HG02588 (cell line): Measurements from ENCODE around the gene ELOVL7.
"Not testable (repeated sequence)": the region's sequence is repeated elsewhere in the genome, so short reads cannot be mapped to it uniquely, and the experiment has no call there.

Source experiments
- ATAC-seq: cut with Tn5 transposase; IDR thresholded peaks from one replicate; pipeline ENCODE4 v1.9.1; 2021; ENCODE audit warnings: mild to moderate bottlenecking, moderate library complexity; ENCODE audit not compliant: unreplicated experiment

ELOVL7 gene

DNA sequence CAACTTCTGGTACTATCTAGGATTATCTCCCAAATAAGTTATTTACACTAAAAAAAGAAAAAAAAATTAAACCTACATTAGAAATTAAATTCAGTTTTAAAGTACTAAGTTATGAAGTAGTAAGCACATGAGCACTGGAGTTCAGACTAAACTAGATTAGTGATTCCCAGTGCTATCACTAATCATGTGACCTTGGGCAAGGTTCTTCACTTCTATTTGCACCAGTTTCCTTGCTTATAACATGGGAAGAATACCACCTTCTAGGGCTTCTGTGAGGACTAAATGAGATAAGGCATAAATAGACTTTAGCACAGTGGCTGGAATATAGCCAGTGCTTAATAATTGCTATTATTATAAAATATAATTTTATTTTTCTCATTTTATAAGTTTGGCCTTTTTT, 10.5 kb downstream of the ELOVL7 start:
- no peak for ATAC-seq

DNA sequence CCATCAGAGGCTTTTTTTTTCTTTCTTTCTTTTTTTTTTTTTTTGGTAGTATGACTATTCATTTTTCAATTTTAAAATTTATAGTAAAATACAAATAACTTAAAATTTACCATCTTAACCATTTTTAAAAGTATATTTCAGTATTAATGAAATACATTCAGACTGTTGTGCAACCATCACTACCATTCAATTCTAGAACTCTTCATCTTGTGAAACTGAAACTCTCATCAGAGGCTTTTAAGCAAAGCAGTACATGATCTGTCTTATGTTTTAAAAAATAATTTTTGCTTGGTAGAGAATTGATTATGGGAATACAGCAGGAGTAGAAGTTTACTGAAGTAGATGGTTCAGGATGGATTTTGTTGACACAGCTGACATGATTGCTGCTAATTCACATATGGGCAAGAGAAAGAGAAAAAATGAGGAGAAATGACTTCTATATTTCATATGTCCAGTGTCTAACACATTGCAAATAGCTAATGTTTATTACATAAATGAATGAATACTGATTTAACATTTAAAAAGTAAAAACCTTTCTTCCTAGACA, 13.4 kb downstream of the ELOVL7 start:
- ATAC-seq, result peak; percentile 40

DNA sequence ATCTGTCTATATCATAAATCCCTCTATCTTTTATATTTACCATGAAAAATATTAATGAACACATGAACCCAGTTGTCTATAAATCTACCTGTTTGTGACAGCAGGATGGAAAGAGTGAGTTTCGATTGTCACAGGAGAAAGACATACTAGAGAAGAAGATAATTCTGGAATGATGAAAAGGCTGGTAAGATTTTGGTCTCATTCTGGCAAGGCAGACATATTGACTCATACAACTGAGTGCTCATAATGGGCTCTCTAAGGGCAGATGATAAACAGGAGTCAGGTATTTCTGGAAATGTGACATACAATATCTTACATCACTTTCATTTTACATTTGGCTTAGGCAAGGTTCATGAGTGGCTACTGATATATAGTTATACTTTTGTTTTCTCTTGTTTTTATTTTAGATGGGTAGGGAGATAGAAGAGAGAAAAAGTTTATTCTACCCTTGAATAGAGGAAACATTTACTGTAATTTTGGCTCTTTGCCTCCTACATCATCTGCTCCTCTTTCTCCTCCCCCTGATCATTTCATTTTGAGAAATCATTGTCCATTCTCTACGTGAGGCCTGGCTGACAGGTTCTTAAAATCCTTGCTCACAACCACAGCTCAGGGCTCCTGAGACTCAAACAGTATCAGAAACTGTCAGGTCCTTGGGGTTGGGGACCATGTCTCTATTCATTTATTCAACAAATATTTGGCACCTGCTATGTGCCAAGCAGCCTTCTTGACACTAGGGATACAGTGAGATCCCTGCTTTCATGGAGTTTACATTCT, 14.4 kb downstream of the ELOVL7 start:
- no peak for ATAC-seq

DNA sequence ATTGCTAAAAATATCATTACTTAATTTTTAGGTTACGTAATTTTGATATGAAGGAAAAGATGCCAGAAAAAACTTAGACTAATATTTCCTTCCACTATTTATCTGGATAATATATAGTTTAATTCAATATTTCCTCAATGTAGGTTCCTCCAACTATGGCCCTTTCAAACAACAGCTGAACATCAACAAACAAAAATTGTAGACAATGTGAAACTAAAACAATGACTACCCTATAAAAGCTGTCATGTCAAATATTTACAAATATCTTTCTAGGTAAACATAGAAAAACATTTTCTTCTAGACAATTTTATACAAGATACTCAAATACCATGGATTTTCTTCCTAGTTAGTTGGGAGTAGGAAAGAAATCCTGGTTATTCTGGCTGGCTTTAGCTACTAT, 16.9 kb downstream of the ELOVL7 start:
- no peak for ATAC-seq

DNA sequence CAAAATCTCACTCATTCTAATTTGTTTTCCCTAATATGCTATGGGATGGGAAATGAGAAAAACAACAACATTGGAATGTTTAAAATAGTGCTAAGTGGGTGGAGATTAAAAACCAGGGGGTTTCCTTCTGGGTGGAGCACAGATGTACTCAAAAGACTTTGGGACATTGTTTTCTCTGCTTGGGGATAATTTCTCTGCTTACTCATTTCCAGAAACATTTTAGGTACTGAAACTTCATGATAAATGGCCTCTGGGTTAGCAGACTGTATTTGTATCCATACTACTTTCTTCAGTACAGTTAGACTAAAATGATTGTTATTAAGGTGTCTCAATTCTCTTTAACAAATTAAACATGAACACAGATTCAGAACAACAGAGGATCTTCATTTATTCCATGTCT, 17.4 kb downstream of the ELOVL7 start:
- ATAC-seq, result peak; percentile 83

DNA sequence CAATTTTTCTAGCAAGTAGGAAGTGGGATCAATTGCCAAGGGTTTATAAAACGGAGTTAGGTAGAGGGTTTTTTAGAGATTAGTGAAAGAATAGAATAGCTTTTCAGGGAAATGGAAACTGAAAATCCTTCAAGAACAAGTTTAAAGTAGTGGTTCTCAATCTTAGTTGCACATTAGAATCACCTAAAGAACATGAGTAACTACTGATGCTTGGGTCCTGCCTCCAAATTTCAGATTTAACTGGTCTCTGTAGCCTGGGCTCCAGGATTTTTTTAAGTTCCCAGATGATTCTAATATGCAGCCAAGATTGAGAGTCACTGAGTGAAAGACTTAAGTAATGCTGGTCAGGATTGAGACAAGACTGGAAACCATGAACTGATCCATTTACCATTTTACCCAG, 20.5 kb downstream of the ELOVL7 start:
- no peak for ATAC-seq

DNA sequence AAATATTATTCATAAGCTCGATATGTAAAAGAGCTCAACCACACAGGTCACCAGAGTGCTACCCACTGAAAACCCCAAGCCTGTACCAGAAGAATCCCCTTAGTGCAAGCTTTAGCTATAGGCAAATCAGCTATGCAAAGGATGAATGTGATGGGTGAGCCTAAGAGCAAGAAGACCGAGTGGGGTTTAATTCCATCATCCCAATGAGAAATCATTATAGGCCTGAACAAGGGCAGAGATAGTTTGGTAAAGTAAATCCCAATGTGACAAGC, 21.8 kb downstream of the ELOVL7 start:
- ATAC-seq, result peak; percentile 55

DNA sequence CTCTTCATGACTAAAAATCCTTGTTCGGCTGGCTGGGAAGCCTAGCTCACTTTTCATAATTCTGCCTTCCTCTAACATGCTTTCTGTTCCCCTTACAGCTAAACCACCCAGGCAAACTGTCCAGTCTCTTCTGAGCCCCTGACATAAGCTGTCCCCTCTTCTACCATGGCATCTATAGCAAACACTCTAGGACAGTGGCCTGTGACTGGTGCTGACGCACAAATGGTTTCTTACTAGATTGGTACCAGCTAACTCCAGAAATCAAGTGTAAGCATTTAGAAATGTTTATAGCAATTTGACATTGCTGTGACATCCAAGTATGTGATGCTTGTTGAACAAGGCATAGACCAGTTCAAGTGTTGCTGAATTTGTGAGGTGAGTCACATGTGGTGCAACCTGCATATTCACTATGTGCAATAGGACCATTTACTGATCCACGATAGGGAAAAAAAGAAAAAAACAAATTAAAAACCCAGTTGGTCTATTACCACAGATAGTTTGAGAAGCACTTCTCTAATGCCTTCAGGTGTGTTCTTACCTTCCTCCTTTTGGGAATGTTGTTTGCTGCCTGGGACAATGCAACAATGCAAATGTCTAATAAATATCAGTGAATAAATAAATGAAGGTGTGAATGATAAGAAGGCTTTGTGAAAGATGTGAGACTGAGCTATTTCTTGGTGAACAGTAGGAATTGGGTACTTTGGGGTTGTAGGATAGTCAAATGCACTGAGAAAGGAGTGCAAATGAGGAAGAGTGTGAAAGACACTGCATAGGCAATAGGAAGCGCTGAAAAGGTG, 22.4 kb downstream of the ELOVL7 start:
- ATAC-seq, result no peak

DNA sequence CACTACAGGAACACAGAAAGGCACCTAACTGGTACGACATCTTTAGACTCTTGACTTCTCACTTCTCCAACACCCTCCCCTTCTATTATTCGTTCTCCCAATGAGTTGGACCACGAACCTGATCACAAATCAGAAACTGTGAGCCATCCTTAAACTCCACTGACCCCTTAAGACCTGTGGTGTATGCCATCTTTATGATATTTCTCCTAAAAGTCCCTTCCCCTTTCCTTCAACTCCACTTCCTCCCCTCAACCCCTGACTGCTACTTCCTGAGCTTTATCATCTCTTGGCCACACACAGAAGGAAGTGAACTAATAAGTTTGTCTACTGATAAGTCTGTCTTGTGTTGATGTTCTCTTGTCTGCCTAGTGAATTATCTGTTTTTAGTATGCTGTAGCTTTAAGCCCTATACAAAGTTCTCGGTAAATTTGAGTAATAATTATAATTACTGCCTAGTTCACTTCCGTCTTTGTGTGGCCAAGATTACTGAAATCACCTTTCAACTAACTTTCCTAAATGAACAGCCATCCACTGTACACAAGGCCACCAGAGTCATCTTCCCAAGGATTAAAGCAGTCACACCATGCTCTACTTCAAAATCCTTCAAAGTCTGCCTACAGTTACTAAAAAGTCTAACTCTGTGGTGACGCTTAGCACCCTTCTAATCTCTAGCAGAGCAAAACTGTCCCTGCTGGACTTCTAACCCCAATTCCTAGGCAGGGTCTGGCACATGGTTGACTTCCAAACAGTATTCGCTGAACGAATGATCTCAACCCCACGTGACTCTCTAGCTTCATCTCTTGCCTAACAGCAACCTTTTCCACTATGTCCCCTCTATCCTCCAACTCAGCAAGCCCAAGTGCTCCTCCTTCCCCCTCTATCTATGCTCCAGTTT, 23.2 kb downstream of the ELOVL7 start:
- ATAC-seq, result no peak

DNA sequence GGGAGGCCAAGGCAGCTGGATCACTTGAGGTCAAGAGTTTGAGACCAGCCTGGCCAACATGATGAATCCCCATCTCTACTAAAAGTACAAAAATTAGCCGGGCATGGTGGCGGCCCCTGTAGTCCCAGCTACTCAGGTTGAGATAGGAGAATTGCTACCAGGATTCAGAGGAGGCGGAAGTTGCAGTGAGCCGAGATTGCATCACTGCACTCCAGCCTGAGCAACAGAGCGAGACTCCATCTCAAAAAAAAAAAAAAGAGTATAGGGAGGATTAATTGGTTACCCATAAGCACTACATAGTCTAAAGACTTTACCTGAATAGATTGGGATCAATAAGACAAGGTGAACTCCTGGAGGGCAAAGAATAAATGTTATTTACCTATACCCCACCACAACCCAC, 27.9 kb downstream of the ELOVL7 start:
- ATAC-seq, result not testable (repeated sequence)

DNA sequence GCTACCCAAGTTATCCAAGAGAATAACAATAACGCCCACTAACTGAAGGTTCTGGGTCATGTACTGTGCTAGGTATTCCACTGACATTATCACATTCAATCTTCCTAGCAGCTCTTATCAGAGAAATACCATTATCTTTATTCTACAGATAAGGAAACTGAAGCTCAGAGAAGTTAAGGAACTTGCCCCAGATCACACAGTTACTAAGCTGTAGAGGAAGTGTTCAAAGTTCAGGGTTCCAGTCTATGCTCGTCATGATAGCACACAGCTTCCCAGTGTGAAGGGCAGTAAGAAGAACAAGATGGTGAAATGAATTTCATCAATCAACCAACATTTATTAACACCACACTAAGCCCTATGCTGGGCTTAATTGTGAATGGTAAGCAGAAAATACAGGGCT, 29.6 kb downstream of the ELOVL7 start:
- no peak for ATAC-seq

DNA sequence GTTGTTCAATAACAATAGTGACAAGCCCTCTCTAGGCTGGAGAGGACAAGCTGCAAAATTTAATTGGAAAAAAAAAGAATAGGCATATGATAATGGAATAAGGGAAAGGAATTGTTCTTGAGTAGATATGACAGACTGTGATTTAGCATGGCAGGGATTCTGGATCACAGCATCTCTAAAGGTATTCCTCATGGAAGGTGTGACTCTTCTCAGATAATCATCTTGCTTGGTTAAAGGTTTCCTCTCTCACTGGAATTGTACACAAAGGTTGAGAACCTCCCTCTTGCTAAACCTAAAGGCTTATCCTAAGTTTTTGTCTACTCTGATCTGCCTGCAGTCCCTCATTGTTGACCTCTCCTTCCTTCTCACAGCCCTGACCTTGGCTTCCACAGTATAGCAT, 31.6 kb downstream of the ELOVL7 start:
- no peak for ATAC-seq

DNA sequence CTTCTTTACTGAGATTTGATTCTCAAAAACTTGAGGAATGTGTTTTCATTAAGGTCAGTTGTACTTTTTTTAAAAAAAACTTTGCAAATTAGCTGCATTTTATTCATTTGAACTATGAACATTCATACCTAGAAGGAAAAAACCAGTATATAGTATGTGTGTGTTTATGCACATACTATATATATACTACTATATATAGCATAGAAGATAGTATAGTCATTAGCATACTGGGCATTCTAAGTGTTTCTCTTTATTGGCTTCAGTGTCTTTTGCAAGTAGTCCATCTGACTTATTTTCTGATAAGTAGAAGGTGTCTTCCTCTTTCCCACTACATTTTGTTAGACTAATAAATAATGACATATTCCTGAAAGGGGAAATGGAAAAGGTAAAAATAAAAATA, 33.0 kb downstream of the ELOVL7 start:
- peak; percentile 55 for ATAC-seq

DNA sequence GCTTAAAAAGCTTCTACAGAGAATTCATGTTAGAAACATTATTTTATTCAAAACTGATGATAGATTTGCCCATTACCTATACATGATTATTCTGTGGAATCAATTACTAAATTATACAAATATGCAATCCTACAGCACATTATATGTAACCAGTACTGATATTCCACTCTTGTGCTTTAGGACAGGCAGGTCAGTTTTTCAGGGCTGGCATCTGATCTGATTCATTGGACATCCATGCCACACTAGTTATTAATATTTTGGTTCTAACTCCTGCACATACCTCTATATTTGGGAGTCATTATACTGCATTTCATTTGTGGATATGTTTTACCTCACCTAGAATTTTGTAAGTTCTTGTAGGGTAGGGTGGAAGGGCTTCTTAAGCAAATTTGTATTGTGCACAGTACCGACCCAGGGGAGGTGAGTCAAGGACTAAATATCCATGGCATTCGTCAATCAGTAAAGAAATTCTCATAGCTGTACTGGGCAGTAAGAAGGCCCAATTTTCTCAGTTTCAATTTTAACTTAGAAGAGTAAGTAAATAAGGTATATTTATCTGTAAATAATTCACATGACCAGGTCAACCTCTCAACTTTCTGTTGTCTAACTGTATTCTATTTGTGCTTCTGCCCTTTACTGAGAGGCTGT, 33.5 kb downstream of the ELOVL7 start:
- peak; percentile 77 for ATAC-seq

DNA sequence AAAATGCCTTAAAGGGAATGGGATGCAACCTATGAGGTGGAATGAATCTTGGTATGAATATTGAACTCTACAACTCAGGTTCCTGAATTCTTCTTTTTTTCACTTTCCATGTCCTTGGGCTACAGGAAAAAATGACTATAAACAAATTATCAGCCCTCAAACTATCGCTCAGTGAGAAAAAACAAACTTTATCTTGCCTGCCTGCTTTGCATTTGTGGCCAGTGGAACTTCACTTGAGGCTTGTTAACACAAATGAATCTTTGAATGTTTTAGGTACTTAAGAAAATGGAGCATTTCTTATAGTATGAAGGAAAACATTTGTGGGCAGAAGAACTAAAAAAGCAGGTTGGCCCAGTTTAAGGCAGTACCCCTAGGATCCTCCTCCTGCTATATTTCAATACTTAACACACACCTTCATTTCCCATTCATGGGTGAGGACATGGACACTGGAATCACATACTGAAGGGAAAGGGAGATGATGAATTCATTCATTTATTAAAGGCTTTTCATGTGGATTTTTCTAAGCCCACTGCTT, 34.1 kb downstream of the ELOVL7 start:
- ATAC-seq, result no peak

DNA sequence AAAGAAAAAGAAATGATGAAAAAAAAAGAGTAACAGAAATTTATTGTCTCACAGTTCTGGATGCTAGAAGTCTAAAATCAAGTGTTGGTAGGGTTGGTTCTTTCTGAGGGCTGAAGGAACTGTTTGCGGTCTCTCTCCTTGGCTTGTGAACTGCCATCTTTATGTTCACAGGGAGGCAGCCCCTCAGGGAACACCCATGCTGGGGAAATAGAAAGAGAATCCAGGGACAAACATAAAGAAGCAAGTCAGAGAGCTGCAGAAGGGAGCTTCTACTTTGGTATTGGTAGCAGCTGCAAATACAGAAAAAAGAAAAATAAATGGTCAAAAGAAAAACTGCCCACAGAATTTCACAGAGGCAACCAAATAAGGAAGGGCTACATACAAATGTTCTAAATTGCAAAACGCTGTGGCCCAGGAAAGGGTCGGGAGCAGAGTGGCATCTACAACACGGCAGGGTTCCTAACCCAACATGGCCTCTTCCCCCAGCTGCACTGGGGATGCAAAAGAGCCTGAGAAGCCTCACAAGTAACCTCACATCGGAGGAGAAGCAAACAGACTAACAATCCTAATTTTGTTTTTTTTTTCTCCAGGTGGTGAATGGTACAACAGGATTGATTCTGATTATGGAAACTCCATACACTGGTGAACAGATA, 37.4 kb downstream of the ELOVL7 start:
- ATAC-seq, result no peak

DNA sequence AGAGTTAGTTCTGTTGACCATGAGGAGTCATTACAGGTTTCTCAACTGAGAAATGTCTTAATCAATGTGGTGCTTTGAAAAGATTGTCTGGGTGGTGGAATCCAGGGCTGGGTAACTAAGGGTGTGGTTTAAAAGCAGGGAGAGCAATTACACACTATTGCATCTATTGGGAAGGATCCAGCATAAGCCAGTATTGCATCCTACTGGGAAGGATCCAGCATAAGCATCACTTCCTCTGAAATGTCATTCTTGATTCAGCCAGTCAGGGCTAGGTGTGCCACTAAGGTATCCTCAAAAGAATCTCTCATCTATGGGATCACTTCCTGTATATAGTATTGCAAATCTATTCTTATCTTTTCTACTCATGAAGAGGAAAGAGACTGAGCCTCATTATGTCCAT, 38.6 kb downstream of the ELOVL7 start:
- no peak for ATAC-seq

DNA sequence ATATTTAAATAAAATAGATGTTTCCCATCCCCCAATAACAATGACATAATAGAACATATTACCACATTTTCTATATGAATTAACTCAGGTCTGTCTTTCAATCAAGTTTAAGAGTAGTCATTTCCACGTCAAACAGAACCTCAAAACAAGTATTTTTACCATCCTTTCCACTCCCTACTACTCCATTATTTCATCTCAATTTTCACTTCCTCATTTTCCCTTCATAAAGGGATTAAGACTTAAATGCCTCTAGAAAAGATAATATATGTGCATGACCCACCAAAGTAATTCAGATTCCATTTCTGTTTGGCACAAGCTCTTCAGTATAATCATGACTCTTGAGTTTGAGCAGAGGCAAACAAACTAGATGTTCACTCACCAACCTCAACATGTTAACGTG, 40.4 kb downstream of the ELOVL7 start:
- ATAC-seq, result no peak

DNA sequence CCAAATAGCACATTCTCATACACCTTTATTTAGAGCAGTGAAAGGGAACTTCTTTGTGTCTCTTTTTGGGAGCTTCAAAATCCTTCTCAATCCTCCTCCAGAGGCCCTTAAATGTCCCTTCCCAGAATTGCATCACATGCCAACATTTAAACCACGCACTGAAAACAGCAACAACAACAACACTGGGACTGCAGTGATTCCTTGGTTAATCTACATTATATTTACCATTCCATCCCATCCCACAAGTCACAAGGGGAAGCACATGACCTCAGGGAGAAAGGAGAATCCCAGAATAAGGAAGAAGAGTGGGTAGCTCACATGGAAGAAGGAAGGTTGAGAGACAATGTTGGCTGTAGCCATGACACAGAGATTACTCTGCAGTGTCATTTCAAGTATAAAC, 41.1 kb downstream of the ELOVL7 start:
- no peak for ATAC-seq

DNA sequence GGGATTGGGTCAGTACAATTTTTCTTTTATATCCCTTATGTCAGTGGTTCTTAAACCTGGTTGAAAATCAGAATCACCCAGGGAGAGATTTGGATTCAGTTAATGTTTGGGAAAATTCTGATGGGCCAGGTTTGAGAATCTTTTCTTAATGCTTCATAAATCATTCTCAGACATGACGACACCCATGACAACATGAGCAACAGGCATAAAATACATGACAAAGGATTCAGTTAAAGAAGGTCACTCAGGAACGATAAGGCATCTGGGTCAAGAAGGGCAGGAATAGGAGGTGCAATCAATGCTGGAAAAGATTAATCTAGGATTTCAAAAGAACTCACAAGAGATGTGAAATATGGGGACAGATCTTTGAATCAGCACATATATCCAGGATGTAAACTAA, 41.8 kb downstream of the ELOVL7 start:
- no peak for ATAC-seq
